ENCODE measurements around the gene TBCC.

GRCh38 chr6:42762426-42762859, 16.5 kb upstream of the TBCC start:
- TF ChIP-seq CTCF (IDR thresholded peaks at IDR 0.05) (no peak), POLR2A (IDR thresholded peaks at IDR 0.05) (no peak)

Measured in esophagus squamous epithelium (tissue), 4 donors.